HG03045 (cell line): Measurements from ENCODE around the gene EXOC6B.

Experiments
- ATAC-seq: cut with Tn5 transposase; IDR thresholded peaks from one replicate; pipeline ENCODE4 v1.9.1; 2021; ENCODE audit warnings: mild to moderate bottlenecking, moderate library complexity; ENCODE audit not compliant: unreplicated experiment

Gene EXOC6B

GRCh38 chr2:72141032-72141645 lies 684.7 kb downstream of the EXOC6B start:
- ATAC-seq = no peak

- ATAC-seq = no peak
These were observed 685.2 kb downstream of the EXOC6B start for GRCh38 chr2:72140621-72140960.

DNA sequence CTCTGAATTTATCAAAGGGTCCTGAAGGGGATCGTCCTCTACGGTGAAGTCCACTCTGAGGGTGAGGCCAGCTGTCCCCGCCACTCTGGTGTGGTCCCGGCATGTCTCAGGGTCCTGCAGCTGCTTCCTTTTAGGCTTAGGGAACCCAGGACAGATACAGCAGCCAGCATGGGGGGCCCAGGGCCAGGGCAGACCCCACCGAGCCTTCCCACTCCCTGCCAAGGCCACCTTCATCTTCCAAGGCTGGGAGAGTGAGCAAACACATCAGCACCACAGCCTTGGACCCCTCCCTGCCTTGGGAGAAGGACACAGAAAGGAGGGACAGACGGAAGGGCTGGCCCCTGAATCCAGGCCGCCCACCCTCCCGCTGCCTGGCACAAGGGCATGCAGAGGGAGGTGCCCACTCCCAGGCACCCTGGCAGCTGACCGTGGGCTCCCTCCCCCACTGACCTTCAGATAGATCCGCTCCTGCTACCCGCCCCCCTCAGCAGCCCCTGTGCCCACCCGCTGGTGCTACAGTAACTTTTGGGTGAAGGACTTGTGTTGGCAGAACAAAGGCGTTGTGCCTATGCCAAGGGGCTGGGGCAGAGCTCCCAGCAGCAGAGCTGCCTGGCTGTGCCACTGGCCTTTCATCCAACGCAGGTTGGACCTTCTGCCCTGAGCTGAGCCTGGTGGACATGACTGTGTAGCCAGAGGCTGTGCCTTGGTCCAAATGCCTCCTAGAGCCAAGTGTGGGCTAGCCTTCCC lies 685.8 kb downstream of the EXOC6B start:
- no peak for ATAC-seq

GRCh38 chr2:72139471-72139873 lies 686.4 kb downstream of the EXOC6B start:
- ATAC-seq = no peak

- no peak for ATAC-seq
These were observed 686.9 kb downstream of the EXOC6B start for GRCh38 chr2:72138921-72139381.

- no peak for ATAC-seq
These were observed 687.6 kb downstream of the EXOC6B start for GRCh38 chr2:72138011-72138881.

- peak; percentile 81 for ATAC-seq
These were observed 688.3 kb downstream of the EXOC6B start for GRCh38 chr2:72137498-72138010.

- ATAC-seq = no peak
These were observed 688.8 kb downstream of the EXOC6B start for GRCh38 chr2:72136933-72137497.

- no peak for ATAC-seq
These were observed 689.5 kb downstream of the EXOC6B start for GRCh38 chr2:72136331-72136730.

DNA sequence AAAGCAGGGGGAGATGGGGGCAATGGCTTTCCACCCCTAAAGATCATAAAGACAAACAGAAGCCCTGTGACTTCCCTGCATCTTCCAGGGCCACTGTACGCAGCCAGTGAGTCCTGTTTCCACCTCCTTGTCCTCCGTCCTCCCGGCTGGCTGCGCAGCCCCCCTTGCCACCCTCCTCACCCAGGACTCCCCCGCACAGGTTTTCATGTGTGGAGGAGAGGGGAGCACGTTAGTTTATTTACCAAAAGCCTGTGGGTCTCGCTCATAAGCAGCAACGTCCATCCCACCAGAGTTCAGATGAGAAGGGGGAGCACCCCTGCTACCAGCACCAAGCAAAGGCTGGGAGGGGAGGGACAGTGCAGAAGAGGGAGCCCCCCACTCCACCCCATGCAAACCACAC lies 689.9 kb downstream of the EXOC6B start:
- no peak for ATAC-seq

DNA sequence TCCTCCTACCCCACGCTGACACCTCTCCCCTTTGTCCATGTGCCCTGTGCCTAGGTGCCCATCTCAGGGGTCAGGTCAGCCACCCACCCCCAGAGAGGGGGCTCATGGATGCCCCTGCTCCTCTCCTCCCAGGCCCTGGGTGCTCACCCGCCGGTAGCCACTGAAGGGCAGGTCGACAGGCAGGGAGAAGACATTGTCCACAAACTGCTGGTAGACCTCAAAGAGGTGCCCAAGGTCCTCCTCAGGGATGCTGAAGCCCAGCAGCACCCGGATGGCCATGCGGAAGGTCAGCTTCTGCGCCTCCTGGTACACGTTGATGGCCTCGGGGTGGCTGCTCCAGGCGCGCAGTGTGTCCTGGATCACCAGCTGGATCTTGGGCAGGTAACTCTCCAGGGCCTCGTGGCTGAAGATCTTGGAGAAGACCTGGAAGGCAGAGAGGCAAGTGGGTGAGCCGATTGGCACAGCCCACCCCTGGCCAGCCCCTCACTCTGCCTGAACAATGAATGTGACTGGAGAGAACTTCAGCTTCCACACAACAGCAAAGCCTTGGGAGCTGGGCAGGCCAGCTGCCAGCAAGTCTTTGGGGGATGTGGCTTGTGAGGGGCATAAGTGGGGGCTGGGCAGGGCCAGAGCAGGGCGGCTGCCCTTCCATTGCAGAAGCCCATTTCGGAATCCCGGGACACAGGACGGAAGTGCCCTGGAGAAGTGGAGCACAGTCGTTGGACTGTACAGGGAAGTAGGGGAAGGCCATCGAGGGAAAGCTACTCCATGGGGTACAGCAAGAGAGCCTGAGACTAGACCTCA lies 690.6 kb downstream of the EXOC6B start:
- ATAC-seq = no peak

- no peak for ATAC-seq
These were observed 691.3 kb downstream of the EXOC6B start for GRCh38 chr2:72134408-72134996.

GRCh38 chr2:72133721-72134407 lies 692.0 kb downstream of the EXOC6B start:
- no peak for ATAC-seq

DNA sequence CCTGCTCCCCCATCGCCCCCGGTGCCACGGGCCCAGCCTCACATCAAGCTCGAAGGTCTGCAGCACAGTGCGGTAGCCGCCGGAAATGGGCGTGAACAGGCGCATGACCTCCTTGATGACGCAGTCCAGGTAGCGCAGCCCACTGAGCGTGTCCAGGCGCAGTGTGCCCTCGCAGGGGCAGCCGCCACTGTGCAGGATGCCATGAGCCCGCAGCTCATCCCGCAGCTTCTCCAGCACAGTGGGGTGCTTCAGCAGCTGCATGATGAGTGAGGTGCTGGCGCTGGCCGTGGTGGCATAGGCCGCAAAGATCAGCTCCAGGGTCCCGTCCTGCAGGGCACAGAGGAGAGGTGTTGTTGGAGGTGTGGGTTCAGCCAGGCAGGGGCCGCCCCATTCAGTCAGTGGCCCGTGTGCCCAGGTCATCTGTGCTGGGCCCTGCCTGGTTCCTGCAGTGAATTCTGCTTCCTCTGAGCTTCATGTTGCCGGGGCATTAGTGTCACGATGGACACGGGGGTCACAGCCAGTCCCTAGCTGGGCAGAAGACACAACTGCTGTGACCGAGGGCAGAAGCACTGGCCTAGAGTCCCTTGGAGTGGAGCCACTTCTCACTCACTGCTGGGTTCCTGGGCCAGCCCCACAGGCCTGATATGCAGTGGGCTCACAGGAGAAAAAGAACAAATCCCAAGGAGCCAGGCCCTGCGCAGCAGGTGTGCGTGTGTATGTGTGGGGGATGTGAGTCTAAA lies 692.7 kb downstream of the EXOC6B start:
- ATAC-seq = no peak

DNA sequence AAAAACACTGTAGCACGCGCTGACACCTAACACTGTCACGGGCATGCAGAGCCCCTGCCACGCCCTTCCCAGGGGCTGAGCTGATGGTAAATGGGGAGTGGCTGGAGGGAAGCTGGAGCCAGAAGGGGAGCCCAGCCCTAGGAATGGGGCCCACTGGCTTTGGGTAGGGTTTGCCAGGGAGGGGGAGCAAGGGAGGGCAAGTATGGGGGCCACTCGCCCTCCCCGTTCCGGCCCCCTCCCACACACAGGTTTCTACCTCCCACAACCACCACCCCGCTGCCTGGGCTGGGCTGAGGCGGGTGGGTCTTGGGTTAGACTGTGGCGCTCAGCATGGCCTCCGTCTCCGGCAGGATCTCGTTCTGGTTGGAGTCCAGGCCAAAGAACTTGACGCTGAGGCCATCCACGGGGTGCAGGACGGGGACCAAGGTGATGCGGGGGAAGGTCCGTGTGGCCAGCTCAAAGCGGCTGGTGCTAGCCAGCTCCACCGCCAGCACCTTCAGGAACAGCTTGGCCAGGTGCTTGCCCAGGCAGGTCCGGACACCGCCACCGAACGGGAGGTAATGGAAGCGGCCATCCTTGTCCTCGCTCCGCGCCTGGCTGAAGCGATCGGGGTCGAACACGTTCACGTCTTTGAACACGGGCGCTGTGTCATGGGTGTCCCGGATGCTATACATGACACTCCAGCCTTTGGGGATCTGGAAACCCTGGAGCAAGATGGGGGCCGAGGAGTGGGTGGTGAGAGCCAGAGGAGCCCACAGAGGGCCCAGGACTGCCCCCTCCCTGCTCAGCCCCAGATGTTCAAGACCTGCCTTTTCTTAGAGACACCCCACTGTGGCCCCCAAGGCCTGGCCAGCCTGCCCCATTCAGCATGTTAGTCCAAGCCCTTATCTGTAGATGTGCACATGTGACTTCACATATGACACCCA lies 693.7 kb downstream of the EXOC6B start:
- ATAC-seq = no peak

GRCh38 chr2:72131371-72131891 lies 694.4 kb downstream of the EXOC6B start:
- ATAC-seq = no peak

GRCh38 chr2:72130659-72131360 lies 695.0 kb downstream of the EXOC6B start:
- ATAC-seq = no peak
